RWPE2 (cell line): Measurements from ENCODE around the gene TMEM178B.

Source experiments
- ATAC-seq: fragments of 200-7000 bp; cut with Tn5 transposase; 3 replicates; pipeline ENCODE4 v1.9.1; 2021; ENCODE audit warnings: low read depth
- DNase-seq: peaks from one replicate; pipeline ENCODE4 v3.0.0-alpha.2; 2020; ENCODE audit warnings: low spot score
- H3K27ac ChIP-seq: fragments of 450-650 bp; 2 replicates; pipeline ENCODE4 v1.5.1; 2017; ENCODE audit warnings: mild to moderate bottlenecking; ENCODE audit not compliant: poor library complexity, severe bottlenecking
- H3K27me3 ChIP-seq: fragments of 250-450 bp; sonication (Bioruptor Pico); 2 replicates; pipeline ENCODE4 v1.5.1; 2021; ENCODE audit warnings: mild to moderate bottlenecking, moderate library complexity; ENCODE audit not compliant: insufficient read depth, poor library complexity, severe bottlenecking
- H3K36me3 ChIP-seq: fragments of 250-450 bp; sonication (Bioruptor Pico); 2 replicates; pipeline ENCODE4 v1.5.1; 2020; ENCODE audit warnings: low read depth, mild to moderate bottlenecking, moderate library complexity
- H3K4me1 ChIP-seq: fragments of 250-450 bp; sonication (Bioruptor Pico); 2 replicates; pipeline ENCODE4 v1.5.1; 2021; ENCODE audit warnings: mild to moderate bottlenecking, moderate library complexity; ENCODE audit not compliant: insufficient read depth, poor library complexity, severe bottlenecking
- H3K4me3 ChIP-seq: fragments of 250-450 bp; sonication (Bioruptor Pico); 2 replicates; pipeline ENCODE4 v1.5.1; 2021; ENCODE audit warnings: mild to moderate bottlenecking, moderate library complexity; ENCODE audit not compliant: severe bottlenecking
- H3K9me3 ChIP-seq: fragments of 250-450 bp; sonication (Bioruptor Pico); 2 replicates; pipeline ENCODE4 v1.5.1; 2021; ENCODE audit warnings: mild to moderate bottlenecking, moderate library complexity; ENCODE audit not compliant: severe bottlenecking
- CTCF ChIP-seq: fragments of 450-650 bp; IDR thresholded peaks from one replicate; pipeline ENCODE4 v1.5.1; 2017; ENCODE audit warnings: mild to moderate bottlenecking, moderate library complexity; ENCODE audit not compliant: poor library complexity, severe bottlenecking

The TMEM178B gene

DNA sequence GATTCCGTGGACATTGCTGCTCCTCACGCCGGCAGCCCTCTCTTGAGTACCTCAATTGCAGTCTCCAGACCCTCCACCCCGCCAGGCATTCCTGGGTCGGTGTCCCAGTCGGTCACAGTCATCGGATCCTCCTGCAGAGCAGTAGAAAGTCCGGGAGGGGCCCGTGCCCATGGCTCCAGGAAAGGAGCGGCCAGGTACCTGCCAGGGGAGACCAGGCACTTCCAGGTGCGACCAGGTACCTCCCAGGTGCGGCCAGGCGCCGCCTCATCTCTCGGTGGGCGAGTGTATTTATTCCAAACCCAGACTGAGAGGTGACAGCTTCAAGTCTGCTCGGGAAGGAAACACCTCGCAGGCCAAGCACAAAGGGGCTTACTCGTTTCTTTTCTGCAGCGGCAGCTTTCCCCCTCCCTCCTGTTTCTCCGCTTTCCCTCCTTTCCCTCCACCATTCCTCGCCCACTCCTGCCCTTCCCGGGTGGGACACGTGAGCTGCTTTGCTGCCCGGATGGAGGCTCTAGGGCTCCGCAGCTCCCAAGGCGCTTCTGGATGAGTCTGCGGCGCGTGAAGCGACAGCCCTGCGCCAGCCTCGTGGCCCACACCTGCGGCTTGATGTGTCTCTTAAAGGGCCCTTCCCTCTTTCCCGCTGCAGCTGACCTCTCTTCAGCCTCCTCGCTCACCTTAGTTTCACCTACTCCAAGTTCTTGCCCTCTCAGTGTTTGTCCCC lies 438.0 kb downstream of the TMEM178B start:
- H3K27me3 ChIP-seq: peaks cover 17% of the 10 kb centered on the region
- no peak for DNase-seq
- peak; percentile 44; the same call in 2 of the 3 replicates for ATAC-seq

DNA sequence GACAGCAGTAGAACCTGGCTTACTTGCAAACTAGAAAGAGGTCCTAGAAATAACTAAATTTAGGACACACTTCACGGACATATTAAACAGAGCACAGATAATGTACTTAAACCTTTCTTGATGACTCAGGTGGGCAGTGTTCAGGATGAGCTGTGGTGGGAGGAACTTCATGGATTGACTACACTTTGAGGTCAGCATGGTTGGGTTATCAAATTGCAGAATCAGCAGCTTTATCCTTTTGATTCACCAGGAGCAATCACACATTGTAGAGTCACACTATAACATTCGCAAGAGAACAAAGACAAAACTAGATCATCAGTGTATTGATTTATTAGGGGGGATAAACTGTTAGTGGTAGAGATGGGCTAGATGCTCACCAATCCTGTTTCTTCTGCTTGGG lies 438.7 kb downstream of the TMEM178B start:
- no peak overlapping the region for H3K4me3 ChIP-seq
- TF ChIP-seq CTCF: no peak
- no peaks in the 10 kb centered on the region for H3K4me1 ChIP-seq
- DNase-seq: no peak
- no peak overlapping the region for H3K27ac ChIP-seq
- no peaks in the 10 kb centered on the region for H3K9me3 ChIP-seq
- H3K36me3 ChIP-seq: no peaks in the 10 kb centered on the region
- H3K27me3 ChIP-seq: peaks cover 17% of the 10 kb centered on the region
- ATAC-seq: no peak

More for the DNA sequence above, 438.0 kb downstream of the TMEM178B start:
- H3K27ac ChIP-seq: no peak overlapping the region
- no peaks in the 10 kb centered on the region for H3K9me3 ChIP-seq
- H3K36me3 ChIP-seq: no peaks in the 10 kb centered on the region
- H3K4me3 ChIP-seq: no peak overlapping the region
- H3K4me1 ChIP-seq: no peaks in the 10 kb centered on the region
- TF ChIP-seq CTCF: no peak

- DNase-seq (no peak), ATAC-seq (no peak)
- Histone ChIP-seq H3K4me1 (no peaks in the 10 kb centered on the region), H3K27me3 (peaks cover 17% of the 10 kb centered on the region), H3K4me3 (no peak overlapping the region), H3K36me3 (no peaks in the 10 kb centered on the region), H3K27ac (no peak overlapping the region), H3K9me3 (no peaks in the 10 kb centered on the region)
- TF ChIP-seq CTCF: no peak
Measured at GRCh38 chr7:141513720-141514119, 439.9 kb downstream of the TMEM178B start.

- TF ChIP-seq CTCF: no peak
- Histone ChIP-seq H3K27me3 (peaks cover 17% of the 10 kb centered on the region), H3K4me3 (no peak overlapping the region), H3K27ac (no peak overlapping the region), H3K36me3 (no peaks in the 10 kb centered on the region), H3K9me3 (no peaks in the 10 kb centered on the region), H3K4me1 (no peaks in the 10 kb centered on the region)
- DNase-seq (no peak), ATAC-seq (no peak)
Measured at GRCh38 chr7:141515941-141516340, 442.1 kb downstream of the TMEM178B start.

DNA sequence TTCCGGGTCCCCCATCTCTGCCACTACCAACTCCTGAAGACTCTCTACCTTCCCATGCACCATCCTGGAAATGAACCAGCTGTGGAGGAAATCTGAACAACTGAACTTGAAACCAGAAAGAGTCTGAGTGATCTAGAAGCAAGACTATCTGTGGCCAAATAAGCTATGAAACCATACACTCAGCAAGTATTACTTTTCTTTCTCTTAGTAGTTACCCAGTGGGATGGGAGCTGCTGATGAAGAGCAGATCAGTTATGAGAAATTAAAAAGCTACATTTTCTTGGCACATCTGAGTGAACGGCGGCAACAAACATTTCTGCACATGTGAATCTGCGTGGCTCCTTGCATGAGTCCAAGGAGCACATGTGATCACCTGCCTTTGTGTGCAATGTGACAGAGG lies 445.8 kb downstream of the TMEM178B start:
- no peaks in the 10 kb centered on the region for H3K27me3 ChIP-seq
- ATAC-seq (no peak), DNase-seq (no peak)
- no peaks in the 10 kb centered on the region for H3K9me3 ChIP-seq
- H3K27ac ChIP-seq: no peak overlapping the region
- H3K4me3 ChIP-seq: no peak overlapping the region
- H3K4me1 ChIP-seq: no peaks in the 10 kb centered on the region
- H3K36me3 ChIP-seq: no peaks in the 10 kb centered on the region
- TF ChIP-seq CTCF: no peak
